ENCODE results near the gene HDHD3.
"Not testable (repeated sequence)": the region's sequence is repeated elsewhere in the genome, so short reads cannot be mapped to it uniquely, and the experiment has no call there.

The HDHD3 gene

GRCh38 chr9:113389451-113389850 lies 12.7 kb upstream of the HDHD3 start:
- no peak for DNase-seq

DNA sequence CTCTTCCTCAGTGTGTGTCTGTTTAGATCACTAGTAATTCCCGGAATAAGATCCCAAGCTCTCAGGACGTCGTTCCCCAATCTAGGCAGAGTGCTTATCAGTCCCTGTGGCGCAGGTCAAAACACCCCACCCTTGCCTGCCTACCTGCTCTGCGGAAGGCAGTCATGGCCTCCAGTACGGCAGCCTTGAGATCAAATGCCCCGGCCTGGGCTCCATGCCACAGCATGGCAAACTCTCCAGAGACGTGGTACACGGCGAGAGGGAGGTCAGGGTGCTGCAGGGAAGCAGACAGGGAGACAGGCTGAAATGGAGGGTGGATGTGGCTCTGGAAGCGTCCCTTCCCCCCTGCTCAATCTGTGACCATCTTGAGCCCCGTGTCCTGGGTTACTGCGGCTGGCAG lies 12.0 kb upstream of the HDHD3 start:
- no peak for DNase-seq

DNA sequence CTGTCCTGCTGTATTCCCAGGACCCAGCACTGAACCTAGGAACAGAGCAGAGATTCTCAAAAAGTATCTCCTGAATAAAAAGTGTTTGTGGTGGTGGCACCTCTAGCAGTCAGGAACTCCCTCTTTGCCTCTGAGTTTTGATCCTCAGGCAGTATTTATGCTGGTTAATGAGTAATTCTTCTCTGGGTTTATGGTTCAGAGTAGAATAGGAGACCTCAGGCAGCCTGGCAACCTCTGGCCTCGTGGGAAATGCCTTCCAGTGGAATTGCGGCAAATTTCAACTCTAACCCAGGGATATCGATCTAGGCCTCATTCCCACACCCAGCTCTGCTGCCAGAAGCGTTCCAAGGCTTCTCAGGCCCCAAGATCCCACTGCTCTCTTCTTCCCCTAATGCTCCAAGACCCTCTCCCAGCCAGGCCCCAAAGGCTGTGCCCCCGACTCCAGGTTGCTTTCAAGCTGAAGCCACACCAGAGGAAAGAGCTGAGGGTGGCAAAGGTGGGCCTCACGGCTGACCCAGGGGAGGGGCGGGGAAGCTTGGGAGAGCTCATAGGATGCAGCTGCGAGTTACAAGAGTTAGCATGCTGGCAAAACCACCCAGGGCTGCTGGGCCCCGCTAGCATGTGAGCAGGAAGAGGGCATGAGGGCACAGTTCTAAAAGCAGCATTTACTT lies 10.9 kb upstream of the HDHD3 start:
- no peak for DNase-seq

GRCh38 chr9:113386571-113387393 lies 10.0 kb upstream of the HDHD3 start:
- no peak for DNase-seq

DNA sequence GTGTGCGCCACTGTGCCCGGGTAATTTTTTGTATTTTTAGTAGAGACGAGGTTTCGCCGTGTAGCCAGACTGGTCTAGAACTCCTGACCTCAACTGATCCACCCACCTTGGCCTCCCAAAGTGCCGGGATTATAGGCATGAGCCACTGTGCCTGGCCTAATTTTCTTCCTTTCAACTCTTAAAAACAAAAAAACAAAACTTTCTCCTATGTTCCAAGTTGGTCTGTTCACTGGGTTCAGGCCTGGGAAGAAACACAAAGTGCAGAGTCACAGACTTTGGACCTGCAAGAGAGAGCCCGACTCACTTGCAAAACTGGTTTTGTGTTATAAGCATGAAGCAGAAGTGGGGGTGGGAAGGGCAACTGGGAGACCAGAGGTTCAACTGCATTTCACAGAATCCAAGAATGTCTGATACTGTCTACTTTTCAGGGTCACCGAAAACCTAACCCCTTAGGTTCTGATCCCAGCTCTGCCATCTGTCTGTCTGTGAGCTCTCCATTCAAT lies 5.2 kb upstream of the HDHD3 start:
- DNase-seq: no peak

DNA sequence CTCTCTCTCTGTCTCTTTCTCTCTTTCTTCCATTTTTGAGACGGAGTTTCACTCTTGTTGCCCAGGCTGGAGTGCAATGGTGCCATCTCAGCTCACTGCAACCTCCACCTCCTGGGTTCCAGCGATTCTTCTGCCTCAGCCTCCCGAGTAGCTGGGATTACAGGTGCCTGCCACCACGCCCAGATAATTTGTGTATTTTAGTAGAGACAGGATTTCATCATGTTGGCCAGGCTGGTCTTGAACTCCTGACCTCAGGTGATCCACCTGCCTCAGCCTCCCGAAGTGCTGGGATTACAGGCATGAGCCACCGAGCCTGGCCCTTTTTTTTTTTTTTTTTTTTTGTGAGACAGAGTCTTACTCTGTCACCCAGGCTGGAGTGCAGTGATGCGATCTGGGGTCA lies 4.7 kb upstream of the HDHD3 start:
- DNase-seq: not testable (repeated sequence)

DNA sequence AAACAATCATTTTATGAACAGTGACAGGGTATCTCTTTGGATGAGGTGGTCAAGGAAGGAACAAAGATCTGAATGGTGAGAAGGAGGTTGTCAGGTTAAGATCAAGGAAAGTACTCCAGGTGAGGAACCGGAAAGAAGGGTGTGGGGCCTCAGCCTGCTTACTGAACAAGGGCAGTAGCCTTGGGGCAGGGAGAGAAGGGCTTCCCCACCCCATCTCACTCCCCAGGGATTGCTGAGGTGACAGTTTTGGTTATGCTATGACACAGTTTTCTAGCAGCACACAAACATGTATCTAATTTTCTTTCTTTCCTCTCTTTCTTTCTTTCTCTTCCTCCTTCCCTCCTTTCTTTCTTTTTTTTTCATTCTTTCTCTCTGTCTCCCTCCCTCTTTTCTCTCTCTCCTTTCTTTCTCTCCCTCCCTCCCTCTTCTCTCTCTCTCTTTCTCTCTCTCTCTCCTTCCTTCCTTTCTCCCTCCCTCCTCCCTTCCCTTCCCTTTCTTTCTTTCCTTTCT lies 4.1 kb upstream of the HDHD3 start:
- peak in 2 of 3 experiments; percentile 35 to 39 for DNase-seq

GRCh38 chr9:113379829-113380210 lies 3.0 kb upstream of the HDHD3 start:
- DNase-seq: not testable (repeated sequence)

DNA sequence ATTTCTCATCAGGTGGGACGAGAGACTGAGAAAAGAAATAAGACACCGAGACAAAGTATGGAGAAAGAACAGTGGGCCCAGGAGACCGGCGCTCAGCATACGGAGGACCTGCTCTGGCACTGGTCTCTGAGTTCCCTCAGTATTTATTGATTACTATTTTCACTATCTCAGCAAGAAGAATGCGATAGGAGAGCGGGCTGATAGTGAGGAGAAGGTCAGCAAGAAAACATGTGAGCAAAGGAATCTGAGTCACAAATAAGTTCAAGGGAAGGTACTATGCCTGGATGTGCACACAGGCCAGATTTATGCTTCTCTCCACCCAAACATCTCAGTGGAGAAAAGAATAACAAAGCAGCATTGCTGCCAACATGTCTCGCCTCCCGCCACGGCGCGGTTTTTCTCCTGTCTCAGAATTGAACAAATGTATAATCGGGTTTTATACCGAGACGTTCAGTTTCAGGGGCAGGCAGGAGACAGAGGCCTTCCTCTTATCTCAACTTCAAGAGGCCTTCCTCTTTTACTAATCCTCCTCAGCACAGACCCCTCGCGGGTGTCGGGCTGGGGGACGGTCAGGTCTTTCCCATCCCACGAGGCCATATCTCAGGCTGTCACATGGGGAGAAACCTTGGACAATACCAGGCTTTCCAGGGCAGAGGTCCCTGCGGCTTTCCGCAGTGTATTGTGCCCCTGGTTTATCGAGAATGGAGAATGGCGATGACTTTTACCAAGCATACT lies 2.5 kb upstream of the HDHD3 start:
- not testable (repeated sequence) for DNase-seq

- DNase-seq: no peak
These were observed 1.4 kb downstream of the HDHD3 start for GRCh38 chr9:113375057-113376023.

GRCh38 chr9:113373676-113374392 lies 3.0 kb downstream of the HDHD3 start:
- no peak for DNase-seq

DNA sequence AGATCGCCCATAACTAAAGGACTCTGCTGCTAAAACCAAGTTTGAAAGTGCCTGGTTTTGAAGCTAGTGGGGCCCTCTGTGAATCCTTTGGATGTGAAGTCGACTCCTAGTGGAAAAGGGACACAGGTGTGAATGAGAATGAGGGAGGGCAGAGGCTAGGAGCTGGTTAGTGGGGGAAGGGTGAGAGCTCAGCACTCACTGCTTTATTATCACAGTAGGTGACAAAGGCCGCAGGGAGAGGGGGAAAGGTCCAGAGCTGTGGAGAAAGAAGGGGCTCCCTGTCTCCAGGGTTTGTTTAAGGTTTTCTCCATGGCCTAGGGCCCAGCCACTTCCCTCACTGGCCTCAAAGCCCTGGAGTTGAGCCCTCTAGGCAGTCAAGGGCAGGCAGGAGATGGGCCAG lies 3.5 kb downstream of the HDHD3 start:
- peak in 2 of 3 experiments; percentile 37 to 68 for DNase-seq

GRCh38 chr9:113372059-113372458 lies 4.7 kb downstream of the HDHD3 start:
- no peak for DNase-seq

DNA sequence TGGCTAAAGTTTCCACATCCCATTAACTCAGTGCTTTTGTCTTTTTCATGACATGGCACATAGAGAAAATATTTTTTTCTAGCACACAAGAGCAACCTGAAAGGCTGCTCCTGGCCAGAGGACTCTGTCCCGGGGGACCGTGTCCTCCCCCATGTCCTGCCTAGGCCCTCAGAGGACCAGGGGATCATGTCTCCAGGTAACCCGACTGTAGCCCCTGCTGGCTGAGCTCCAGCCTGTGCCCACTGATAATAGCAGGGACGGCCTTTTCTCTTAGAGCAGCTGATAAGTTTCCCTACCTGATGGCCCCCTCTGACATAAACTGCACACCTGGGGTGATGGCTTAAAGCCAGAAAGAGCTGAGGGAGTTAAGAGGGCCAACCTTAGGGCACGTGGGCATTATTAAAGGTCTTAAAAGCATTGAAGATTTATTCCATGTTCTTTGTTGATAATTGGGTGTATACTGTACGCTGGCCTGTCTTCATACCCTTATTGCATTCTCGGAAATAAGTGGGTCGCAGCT lies 5.9 kb downstream of the HDHD3 start:
- peak in 2 of 3 experiments; percentile 47 to 81 for DNase-seq

- DNase-seq: no peak
These were observed 7.0 kb downstream of the HDHD3 start for GRCh38 chr9:113369855-113370140.

DNA sequence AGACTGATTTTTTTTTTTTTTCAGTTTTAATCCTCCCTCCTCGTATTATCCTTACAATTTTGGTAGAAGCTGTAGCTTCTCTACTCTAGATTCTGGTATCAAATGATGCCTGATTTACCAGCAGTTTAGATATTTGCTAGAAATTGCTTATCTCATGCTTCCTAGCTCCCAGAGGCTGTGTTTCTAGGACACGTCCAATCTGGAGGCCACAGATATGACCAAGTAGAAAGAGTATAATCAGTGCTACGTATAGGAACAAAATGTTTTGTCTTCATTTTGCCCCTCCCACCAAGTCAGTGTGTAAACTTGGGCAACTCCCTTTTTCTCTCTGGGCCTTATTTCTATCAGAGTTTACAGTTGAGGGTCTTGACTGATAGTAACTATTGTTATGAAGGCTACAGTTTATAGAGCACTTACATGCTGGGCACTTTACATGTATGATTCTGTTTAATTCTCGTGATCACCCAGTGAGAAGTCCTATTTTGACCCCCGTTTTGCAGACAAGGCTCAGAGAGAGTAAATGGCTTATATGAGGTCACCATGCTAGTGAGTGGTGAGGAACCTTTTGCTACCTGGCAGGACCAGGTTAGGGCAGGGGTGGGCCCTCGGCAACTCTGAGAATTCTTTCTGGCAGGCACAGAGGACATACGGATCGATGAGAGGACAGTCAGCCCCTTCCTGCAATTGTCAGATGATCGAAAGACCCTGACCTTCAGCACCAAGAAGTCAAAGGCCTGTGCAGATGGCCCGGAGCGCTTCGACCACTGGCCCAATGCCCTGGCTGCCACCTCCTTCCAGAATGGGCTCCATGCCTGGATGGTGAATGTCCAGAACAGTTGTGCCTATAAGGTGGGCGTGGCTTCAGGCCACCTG lies 7.6 kb downstream of the HDHD3 start:
- no peak for DNase-seq

DNA sequence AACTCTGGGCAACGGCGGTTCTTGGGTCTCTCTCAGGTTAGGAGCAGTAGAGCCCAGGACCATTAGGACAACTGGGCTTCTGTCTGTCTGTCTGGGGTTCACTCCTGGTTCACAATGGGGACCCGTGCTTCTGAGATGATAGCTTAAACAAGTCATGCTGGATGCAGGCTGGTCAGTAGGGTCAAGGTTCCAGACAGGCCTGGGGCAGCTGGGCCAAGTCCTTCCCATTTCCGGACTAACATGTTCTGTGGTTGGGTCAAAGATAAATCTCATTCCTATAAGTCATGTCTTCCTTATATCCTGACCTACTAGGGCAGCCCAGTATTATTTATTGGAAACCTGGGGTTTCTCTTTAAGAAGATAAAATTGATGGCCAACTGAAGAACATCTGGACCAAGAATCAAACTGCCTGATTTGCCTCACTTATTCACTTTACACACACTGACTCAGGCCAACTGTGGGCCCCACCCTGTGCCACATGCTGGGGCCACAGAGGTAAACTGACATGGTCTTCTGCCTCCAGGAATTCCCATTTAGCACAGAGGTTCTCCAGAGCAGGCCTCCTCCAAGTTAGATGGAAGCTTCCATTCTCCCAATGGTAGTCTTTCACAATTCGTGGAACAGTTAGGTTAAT lies 8.3 kb downstream of the HDHD3 start:
- DNase-seq: no peak

GRCh38 chr9:113365652-113366051 lies 11.1 kb downstream of the HDHD3 start:
- not testable (repeated sequence) for DNase-seq

- DNase-seq: peak in 1 of 3 experiments; percentile 19
These were observed 11.8 kb downstream of the HDHD3 start for GRCh38 chr9:113364951-113365350.

DNA sequence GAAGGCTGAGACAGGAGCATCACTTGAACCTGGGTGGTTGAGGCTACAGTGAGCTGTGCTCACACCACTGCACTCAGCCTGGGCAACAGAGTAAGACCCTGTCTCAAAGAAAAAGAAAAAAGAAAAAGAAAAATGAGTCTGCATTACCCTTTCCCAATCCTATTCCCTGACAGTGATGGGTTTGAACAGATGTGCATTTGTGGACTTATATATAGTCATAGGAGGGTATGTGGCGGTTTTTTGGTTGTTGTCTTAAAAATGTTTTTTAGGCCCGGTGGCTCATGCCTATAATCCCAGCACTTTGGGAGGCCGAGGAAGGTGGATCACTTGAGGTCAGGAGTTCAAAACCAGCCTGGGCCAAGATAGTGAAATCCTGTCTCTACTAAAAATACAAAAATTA lies 13.4 kb downstream of the HDHD3 start:
- DNase-seq: no peak
